Heart right ventricle (tissue), 16 donors: ENCODE measurements around the gene TEX22. TPM values are rescaled to one million over a fixed set of nuclear protein-coding genes. Genes with fewer than 3 reads are reported as not detected.

Experiments used
- ATAC-seq, 8 donors: fragments of 200-7000 bp; cut with Tn5 transposase; one replicate each; pipeline ENCODE4 v1.9.1; 2020; ENCODE audit warnings: mild to moderate bottlenecking in 8 of 8, moderate library complexity in 8 of 8, moderate number of reproducible peaks in 1 of 8
- DNase-seq, 2 donors: peaks; one replicate each; pipeline ENCODE4 v3.0.0-alpha.2; 2020
- H3K27ac ChIP-seq, 10 donors: fragments of 200-600 bp; sonication (generic) in 2 of 10; one replicate each; pipeline versions ENCODE4 v1.5.0 to v1.8.0; 2020 to 2022; ENCODE audit warnings: mild to moderate bottlenecking in 3 of 10
- H3K27me3 ChIP-seq, 7 donors: fragments of 200-600 bp; one replicate each; pipeline ENCODE4 v1.8.0; 2021 to 2022; ENCODE audit warnings: mild to moderate bottlenecking in 2 of 7
- H3K36me3 ChIP-seq, 9 donors: fragments of 200-600 bp; sonication (generic) in 1 of 9; one replicate each; pipeline versions ENCODE4 v1.5.0 to v1.8.0; 2020 to 2022; ENCODE audit warnings: mild to moderate bottlenecking in 2 of 9
- H3K4me1 ChIP-seq, 9 donors: fragments of 200-600 bp; sonication (generic) in 1 of 9; one replicate each; pipeline versions ENCODE4 v1.5.0 to v1.8.0; 2020 to 2022; ENCODE audit warnings: mild to moderate bottlenecking in 4 of 9
- H3K4me3 ChIP-seq, 10 donors: fragments of 200-600 bp; sonication (generic) in 2 of 10; one replicate each; pipeline versions ENCODE4 v1.5.0 to v1.8.0; 2020 to 2022; ENCODE audit warnings: mild to moderate bottlenecking in 7 of 10, moderate library complexity in 2 of 10
- H3K9me3 ChIP-seq, 11 donors: fragments of 200-600 bp in 10 of 11; sonication (generic) in 2 of 11; one replicate each; pipeline versions ENCODE4 v1.5.0 to v1.8.0; 2013 to 2022; ENCODE audit warnings: mild to moderate bottlenecking in 2 of 11, control low read depth in 1 of 11, moderate library complexity in 1 of 11
- CTCF ChIP-seq, 9 donors: fragments of 200-600 bp; sonication (generic) in 2 of 9; IDR thresholded peaks; one replicate each; pipeline versions ENCODE4 v1.5.0 to v1.8.0; 2021 to 2022; ENCODE audit warnings: antibody characterized with exemption in 9 of 9, mild to moderate bottlenecking in 5 of 9, moderate library complexity in 1 of 9
- WGBS, 2 donors: extraction: QIAGEN DNeasy Blood & Tissue Kit; methylation state at CpG; one replicate each; pipeline ENCODE4 v1.1.7; 2013; ENCODE audit warnings: inconsistent platforms in 1 of 2; 5-methylcytosine and 5-hydroxymethylcytosine counted together
- intact Hi-C, 10 donors: fragments of 100-400 bp; cut with DNase I; formaldehyde crosslinking; loops; one replicate each; pipeline versions ENCODE4 v1.11.1 to v1.14.2; 2022
- polyA plus RNA-seq, 2 donors: library from polyadenylated mRNA; stranded (reverse); fragments of 200-250 nt; gene quantifications; one replicate each; pipeline ENCODE4 v1.2.3, GENCODE V29; 2013
- total RNA-seq, 10 donors: library from RNA; stranded (reverse); fragmentation: NEBNext Ultra II Directional in 3 of 10; extraction: Animal tissue kit (Norgen Biotek cat#: 25700) in 3 of 10; gene quantifications; one replicate each; pipeline versions ENCODE4 v1.2.1 to v1.2.4, GENCODE V29; 2021 to 2023
- donor health status: Arrhythmogenic right ventricular cardiomyopathy.
- donor health status: ischemic (EF 13 %, LVEDD 7.1; RV severe dilation, severe dysfunction).
- donor health status: healthy with polysubstance abuse.
- donor health status: DM: no; HTN: yes; CAD: no.
- donor health status: DM: no; HTN: no; CAD: no.
- donor health status: ischemic (EF 25% LVEDD 6.9; RV normal size, moderate dysfunction).
- donor health status: ischemic (EF 25% LVEDD 5.7; RV mildly dilated, moderate dysfunction).
- donor health status: healthy.
- donor health status: DM: yes; HTN: yes; CAD: no.
- donor health status: Ischemic cardiomyopathy.
- donor health status: ischemic (EF 35%, LVEDD 5.7; RV mildly dilated, moderate dysfunction).
- donor health status: nonischemic (EF 11% LVEDD 7.7; RV severe dilation, severe dysfunction).
- donor health status: DM: yes; HTN: yes; CAD: no.
- donor health status: PGD.
- donor health status: ischemic (EF 29% LVEDD 5.4; RV normal size, mild dysfunction).
- donor health status: nonischemic (EF 23%, LVEDD 6.1; RV moderate dilation, normal function).

Gene TEX22
- total and polyA plus RNA-seq, 12 donors = 0.07 to 2.0 (median 0.66) TPM; not detected in 2

- Histone ChIP-seq H3K4me1 (peaks cover 3 to 17% (median 15%) of the 10 kb centered on the region in 9 donors), H3K4me3 (no peak overlapping the region), H3K27ac (no peak overlapping the region), H3K27me3 (peaks cover 0 to 37% (median 3%) of the 10 kb centered on the region in 7 donors), H3K9me3 (peaks cover 0 to 15% (median 0%) of the 10 kb centered on the region in 11 donors), H3K36me3 (no peaks in the 10 kb centered on the region)
- DNase-seq (no peak), ATAC-seq (no peak)
- 85 to 88% methylated on average over 13 of the region's 13 CpGs for WGBS, 2 donors
- intact Hi-C loops = no loop called here
- no peak for TF ChIP-seq CTCF (IDR thresholded peaks at IDR 0.05)
Measured at GRCh38 chr14:105408592-105408991, 10.3 kb downstream of the TEX22 start.

GRCh38 chr14:105409364-105409763 is 11.0 kb downstream of the TEX22 start:
- Histone ChIP-seq H3K4me3 (no peak overlapping the region), H3K9me3 (peaks cover 0 to 8% (median 0%) of the 10 kb centered on the region in 11 donors), H3K36me3 (no peaks in the 10 kb centered on the region), H3K27me3 (peaks cover 0 to 45% (median 3%) of the 10 kb centered on the region in 7 donors), H3K4me1 (peaks cover 3 to 22% (median 15%) of the 10 kb centered on the region in 9 donors), H3K27ac (no peak overlapping the region)
- ATAC-seq = no peak
- intact Hi-C loops = no loop called here
- DNase-seq = no peak
- WGBS, 2 donors = 88 to 89% methylated on average over 3 of the region's 3 CpGs
- TF ChIP-seq CTCF (IDR thresholded peaks at IDR 0.05) = no peak

GRCh38 chr14:105410642-105411016 is 12.3 kb downstream of the TEX22 start:
- no peak for TF ChIP-seq CTCF (IDR thresholded peaks at IDR 0.05)
- Histone ChIP-seq H3K4me3 (peak overlapping the region in 4 of 10 donors; percentile 35 to 44 (median 40)), H3K4me1 (peaks cover 3 to 32% (median 25%) of the 10 kb centered on the region in 9 donors), H3K27me3 (peaks cover 0 to 53% (median 3%) of the 10 kb centered on the region in 7 donors), H3K9me3 (no peaks in the 10 kb centered on the region), H3K27ac (no peak overlapping the region), H3K36me3 (no peaks in the 10 kb centered on the region)
- no peak for DNase-seq
- no peak for ATAC-seq
- WGBS, 2 donors = 52 to 59% methylated on average over 5 of the region's 5 CpGs
- intact Hi-C loops = loop anchor here in 2 of 10 donors (5.0 to 10.0 kb wide), 2 partner anchors 38 to 74 kb away; partner anchors contain the start of gene CRIP1 (in 1 of the 2)

GRCh38 chr14:105411017-105411941 is 12.9 kb downstream of the TEX22 start:
- Histone ChIP-seq H3K27ac (no peak overlapping the region), H3K27me3 (peaks cover 0 to 53% (median 3%) of the 10 kb centered on the region in 7 donors), H3K4me3 (peak overlapping the region in 9 of 10 donors; percentile 26 to 45 (median 40)), H3K4me1 (peaks cover 3 to 35% (median 28%) of the 10 kb centered on the region in 9 donors), H3K9me3 (no peaks in the 10 kb centered on the region), H3K36me3 (no peaks in the 10 kb centered on the region)
- intact Hi-C loops = loop anchor here in 2 of 10 donors (5.0 to 10.0 kb wide), 2 partner anchors 39 to 74 kb away; partner anchors contain the start of gene CRIP1 (in 1 of the 2)
- ATAC-seq (peak; percentile 12 to 54 (median 44)), DNase-seq (no peak)
- WGBS, 2 donors = 7 to 9% methylated on average over 81 to 84 of the region's 86 CpGs
- no peak for TF ChIP-seq CTCF (IDR thresholded peaks at IDR 0.05)
